ENCODE results near the gene SNX14. TPM values are rescaled to one million over a fixed set of nuclear protein-coding genes. Genes with fewer than 3 reads are reported as not detected.

Gene SNX14
- total and polyA plus RNA-seq, 2 of the 13 experiments (the other 11 are each of a cell fraction or from before 2014, with no cell fraction given) = 83.5 to 112 TPM

DNA sequence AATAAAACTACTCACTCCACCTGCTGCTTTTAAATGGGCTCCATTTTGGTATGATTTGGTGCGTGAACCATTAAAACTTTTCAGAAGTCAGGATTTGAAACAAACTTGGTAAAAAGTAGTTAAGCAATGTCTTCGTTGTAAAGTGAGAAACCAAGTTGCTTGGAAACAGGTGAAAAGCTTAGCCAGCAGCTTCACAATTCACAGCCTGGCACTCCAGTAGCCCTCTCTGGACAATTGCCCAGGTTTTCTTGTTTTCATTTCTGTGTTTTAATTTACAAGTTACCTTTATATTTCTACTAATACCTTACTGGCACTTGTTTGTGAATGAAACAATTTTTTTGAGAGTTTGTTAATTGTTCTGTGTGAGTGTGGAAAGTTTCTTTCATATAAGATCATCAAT is 131.0 kb downstream of the SNX14 start:
- 91% methylated on average over 2 of the region's 2 CpGs for WGBS (ENCODE audit: low lambda C conversion rate)
- POLR2A ChIA-PET = interaction anchor here (1.7 to 2.9 kb wide), 3 partner anchors 10 to 58 kb away, joined by 7 to 9 read pairs (median 7); partner anchors contain the start of gene NT5E
- H3K4me3 ChIP-seq (replicated peaks in 1 of 3; ENCODE audit: insufficient read depth in 1 of 3, low read depth in 2 of 3, low read length in 3 of 3) = no peak overlapping the region
- no peak overlapping the region for H3K9ac ChIP-seq (ENCODE audit: insufficient read depth, low read depth, low read length)
- no peaks in the 10 kb centered on the region for H4K20me1 ChIP-seq (ENCODE audit: insufficient read depth, low read length)
- H3K27ac ChIP-seq (ENCODE audit: extremely low read length, insufficient read depth, low read length) = no peak overlapping the region
- FAIRE-seq = peak; percentile 8
- no peak for DNase-seq (ENCODE audit: low spot score)
- no peak for TF ChIP-seq ZNF713 (CRISPR knock-in tag; IDR thresholded peaks at IDR 0.05)
- TF ChIP-seq ZNF12 (CRISPR knock-in tag; IDR thresholded peaks at IDR 0.05) = no peak
- TF ChIP-seq, protein P1, sequence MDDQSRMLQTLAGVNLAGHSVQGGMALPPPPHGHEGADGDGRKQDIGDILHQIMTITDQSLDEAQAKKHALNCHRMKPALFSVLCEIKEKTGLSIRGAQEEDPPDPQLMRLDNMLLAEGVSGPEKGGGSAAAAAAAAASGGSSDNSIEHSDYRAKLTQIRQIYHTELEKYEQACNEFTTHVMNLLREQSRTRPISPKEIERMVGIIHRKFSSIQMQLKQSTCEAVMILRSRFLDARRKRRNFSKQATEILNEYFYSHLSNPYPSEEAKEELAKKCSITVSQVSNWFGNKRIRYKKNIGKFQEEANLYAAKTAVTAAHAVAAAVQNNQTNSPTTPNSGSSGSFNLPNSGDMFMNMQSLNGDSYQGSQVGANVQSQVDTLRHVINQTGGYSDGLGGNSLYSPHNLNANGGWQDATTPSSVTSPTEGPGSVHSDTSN (CRISPR knock-in tag; IDR thresholded peaks at IDR 0.05; ENCODE audit: borderline replicate concordance) = no peak
- no peak for TF ChIP-seq WIZ (CRISPR knock-in tag; IDR thresholded peaks at IDR 0.05)
- TF ChIP-seq MEIS2 (CRISPR knock-in tag; IDR thresholded peaks at IDR 0.05) = no peak
- TF ChIP-seq, protein P2, sequence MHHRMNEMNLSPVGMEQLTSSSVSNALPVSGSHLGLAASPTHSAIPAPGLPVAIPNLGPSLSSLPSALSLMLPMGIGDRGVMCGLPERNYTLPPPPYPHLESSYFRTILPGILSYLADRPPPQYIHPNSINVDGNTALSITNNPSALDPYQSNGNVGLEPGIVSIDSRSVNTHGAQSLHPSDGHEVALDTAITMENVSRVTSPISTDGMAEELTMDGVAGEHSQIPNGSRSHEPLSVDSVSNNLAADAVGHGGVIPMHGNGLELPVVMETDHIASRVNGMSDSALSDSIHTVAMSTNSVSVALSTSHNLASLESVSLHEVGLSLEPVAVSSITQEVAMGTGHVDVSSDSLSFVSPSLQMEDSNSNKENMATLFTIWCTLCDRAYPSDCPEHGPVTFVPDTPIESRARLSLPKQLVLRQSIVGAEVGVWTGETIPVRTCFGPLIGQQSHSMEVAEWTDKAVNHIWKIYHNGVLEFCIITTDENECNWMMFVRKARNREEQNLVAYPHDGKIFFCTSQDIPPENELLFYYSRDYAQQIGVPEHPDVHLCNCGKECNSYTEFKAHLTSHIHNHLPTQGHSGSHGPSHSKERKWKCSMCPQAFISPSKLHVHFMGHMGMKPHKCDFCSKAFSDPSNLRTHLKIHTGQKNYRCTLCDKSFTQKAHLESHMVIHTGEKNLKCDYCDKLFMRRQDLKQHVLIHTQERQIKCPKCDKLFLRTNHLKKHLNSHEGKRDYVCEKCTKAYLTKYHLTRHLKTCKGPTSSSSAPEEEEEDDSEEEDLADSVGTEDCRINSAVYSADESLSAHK (CRISPR knock-in tag; IDR thresholded peaks at IDR 0.05; ENCODE audit: borderline replicate concordance) = no peak
- TF ChIP-seq, protein P3, sequence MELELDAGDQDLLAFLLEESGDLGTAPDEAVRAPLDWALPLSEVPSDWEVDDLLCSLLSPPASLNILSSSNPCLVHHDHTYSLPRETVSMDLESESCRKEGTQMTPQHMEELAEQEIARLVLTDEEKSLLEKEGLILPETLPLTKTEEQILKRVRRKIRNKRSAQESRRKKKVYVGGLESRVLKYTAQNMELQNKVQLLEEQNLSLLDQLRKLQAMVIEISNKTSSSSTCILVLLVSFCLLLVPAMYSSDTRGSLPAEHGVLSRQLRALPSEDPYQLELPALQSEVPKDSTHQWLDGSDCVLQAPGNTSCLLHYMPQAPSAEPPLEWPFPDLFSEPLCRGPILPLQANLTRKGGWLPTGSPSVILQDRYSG (CRISPR knock-in tag; IDR thresholded peaks at IDR 0.05) = no peak
- no peak for TF ChIP-seq KDM6A (CRISPR knock-in tag; IDR thresholded peaks at IDR 0.05; ENCODE audit: low read depth)
- no peak for TF ChIP-seq ATF1 (CRISPR knock-in tag; IDR thresholded peaks at IDR 0.05)
- TF ChIP-seq, protein P4, sequence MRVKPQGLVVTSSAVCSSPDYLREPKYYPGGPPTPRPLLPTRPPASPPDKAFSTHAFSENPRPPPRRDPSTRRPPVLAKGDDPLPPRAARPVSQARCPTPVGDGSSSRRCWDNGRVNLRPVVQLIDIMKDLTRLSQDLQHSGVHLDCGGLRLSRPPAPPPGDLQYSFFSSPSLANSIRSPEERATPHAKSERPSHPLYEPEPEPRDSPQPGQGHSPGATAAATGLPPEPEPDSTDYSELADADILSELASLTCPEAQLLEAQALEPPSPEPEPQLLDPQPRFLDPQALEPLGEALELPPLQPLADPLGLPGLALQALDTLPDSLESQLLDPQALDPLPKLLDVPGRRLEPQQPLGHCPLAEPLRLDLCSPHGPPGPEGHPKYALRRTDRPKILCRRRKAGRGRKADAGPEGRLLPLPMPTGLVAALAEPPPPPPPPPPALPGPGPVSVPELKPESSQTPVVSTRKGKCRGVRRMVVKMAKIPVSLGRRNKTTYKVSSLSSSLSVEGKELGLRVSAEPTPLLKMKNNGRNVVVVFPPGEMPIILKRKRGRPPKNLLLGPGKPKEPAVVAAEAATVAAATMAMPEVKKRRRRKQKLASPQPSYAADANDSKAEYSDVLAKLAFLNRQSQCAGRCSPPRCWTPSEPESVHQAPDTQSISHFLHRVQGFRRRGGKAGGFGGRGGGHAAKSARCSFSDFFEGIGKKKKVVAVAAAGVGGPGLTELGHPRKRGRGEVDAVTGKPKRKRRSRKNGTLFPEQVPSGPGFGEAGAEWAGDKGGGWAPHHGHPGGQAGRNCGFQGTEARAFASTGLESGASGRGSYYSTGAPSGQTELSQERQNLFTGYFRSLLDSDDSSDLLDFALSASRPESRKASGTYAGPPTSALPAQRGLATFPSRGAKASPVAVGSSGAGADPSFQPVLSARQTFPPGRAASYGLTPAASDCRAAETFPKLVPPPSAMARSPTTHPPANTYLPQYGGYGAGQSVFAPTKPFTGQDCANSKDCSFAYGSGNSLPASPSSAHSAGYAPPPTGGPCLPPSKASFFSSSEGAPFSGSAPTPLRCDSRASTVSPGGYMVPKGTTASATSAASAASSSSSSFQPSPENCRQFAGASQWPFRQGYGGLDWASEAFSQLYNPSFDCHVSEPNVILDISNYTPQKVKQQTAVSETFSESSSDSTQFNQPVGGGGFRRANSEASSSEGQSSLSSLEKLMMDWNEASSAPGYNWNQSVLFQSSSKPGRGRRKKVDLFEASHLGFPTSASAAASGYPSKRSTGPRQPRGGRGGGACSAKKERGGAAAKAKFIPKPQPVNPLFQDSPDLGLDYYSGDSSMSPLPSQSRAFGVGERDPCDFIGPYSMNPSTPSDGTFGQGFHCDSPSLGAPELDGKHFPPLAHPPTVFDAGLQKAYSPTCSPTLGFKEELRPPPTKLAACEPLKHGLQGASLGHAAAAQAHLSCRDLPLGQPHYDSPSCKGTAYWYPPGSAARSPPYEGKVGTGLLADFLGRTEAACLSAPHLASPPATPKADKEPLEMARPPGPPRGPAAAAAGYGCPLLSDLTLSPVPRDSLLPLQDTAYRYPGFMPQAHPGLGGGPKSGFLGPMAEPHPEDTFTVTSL (CRISPR knock-in tag; IDR thresholded peaks at IDR 0.05; ENCODE audit: borderline replicate concordance) = no peak
- no peak for TF ChIP-seq KDM2A (CRISPR knock-in tag; IDR thresholded peaks at IDR 0.05; ENCODE audit: borderline replicate concordance, low read depth)
- no peak for TF ChIP-seq ZNF337 (CRISPR knock-in tag; IDR thresholded peaks at IDR 0.05; ENCODE audit: borderline replicate concordance, low read depth)
- ATAC-seq = no peak
- in situ Hi-C loops (cut with HindIII; ENCODE audit: extremely low pct_ligation_motif_present, low pct_unique_long_range_greater_than_20kb) = no loop called here
- H3K4me2 ChIP-seq (ENCODE audit: low read depth, low read length) = no peak overlapping the region
- CTCF ChIA-PET (ENCODE audit: low intra/inter-chr PET ratio, low total read pairs) = no interaction called here
- no peaks in the 10 kb centered on the region for H3K79me2 ChIP-seq (ENCODE audit: insufficient read depth, low read length)
- no peaks in the 10 kb centered on the region for H3K27me3 ChIP-seq (ENCODE audit: control insufficient read depth in 1 of 2, insufficient read depth in 2 of 2, low read length in 2 of 2)
- no peaks in the 10 kb centered on the region for H3K9me3 ChIP-seq (ENCODE audit: low read length)
- H3K4me1 ChIP-seq (ENCODE audit: insufficient read depth, low read length) = peaks cover 72% of the 10 kb centered on the region
- intact Hi-C loops (cut with micrococcal nuclease; ENCODE audit: unreplicated experiment) = no loop called here
- H3K36me3 ChIP-seq (replicated peaks in 1 of 2; ENCODE audit: control insufficient read depth in 1 of 2, insufficient read depth in 2 of 2, low read length in 2 of 2) = peaks cover 0 to 3% of the 10 kb centered on the region in 2 experiments; a peak in 2 of 5 replicates
- no peak overlapping the region for H2AFZ ChIP-seq (ENCODE audit: low read length)
- no TSS peak for BruUV-seq (replicated peaks)

Data from HepG2 (cell line).